Heart left ventricle (tissue), 13 donors: ENCODE measurements around the gene PIK3R1.

Experiments used
- CTCF ChIP-seq, 12 donors: fragments of 200-600 bp; sonication (generic) in 4 of 12; IDR thresholded peaks; one replicate each; pipeline versions ENCODE4 v1.5.0 to v1.8.0; 2018 to 2022; ENCODE audit warnings: antibody characterized with exemption in 12 of 12, mild to moderate bottlenecking in 5 of 12
- POLR2A ChIP-seq, 2 donors: fragments of 450-650 bp; IDR thresholded peaks; one replicate each; pipeline ENCODE4 v1.6.1; 2017; ENCODE audit warnings: antibody characterized with exemption in 2 of 2, mild to moderate bottlenecking in 2 of 2, moderate library complexity in 2 of 2
- donor health status: ischemic (EF 13 %, LVEDD 7.1; RV severe dilation, severe dysfunction).
- donor health status: DM: no; HTN: yes; CAD: no.
- donor health status: DM: no; HTN: no; CAD: no.
- donor health status: ischemic (EF 25% LVEDD 6.9; RV normal size, moderate dysfunction).
- donor health status: ischemic (EF 25% LVEDD 5.7; RV mildly dilated, moderate dysfunction).
- donor health status: ischemic (EF 35%, LVEDD 5.7; RV mildly dilated, moderate dysfunction).
- donor health status: nonischemic (EF 11% LVEDD 7.7; RV severe dilation, severe dysfunction).
- donor health status: DM: yes; HTN: yes; CAD: no.
- donor health status: PGD.
- donor health status: ischemic (EF 29% LVEDD 5.4; RV normal size, mild dysfunction).
- donor health status: nonischemic (EF 23%, LVEDD 6.1; RV moderate dilation, normal function).

DNA sequence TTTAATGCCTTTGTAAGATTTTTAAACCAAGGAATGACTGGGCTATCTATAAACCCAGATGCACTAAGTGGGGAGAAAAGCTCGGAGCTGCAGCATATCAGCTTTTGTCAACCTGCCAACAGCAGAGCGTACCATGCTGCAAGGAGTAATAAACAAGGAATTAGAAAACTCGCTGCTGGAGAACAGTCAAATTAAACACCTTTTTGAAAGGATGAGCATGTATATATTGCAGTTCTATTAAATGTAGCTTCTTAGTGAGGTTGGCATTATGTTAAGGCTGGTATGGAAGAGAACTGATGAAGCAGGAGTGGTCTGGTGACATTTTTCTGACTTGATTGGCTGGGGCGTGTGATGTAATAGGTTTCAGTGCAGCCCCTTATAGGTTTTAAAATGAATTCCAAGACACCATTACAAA lies 74.7 kb downstream of the PIK3R1 start:
- no peak for TF ChIP-seq CTCF (IDR thresholded peaks at IDR 0.05)
- no peak for TF ChIP-seq POLR2A (IDR thresholded peaks at IDR 0.05)
